Activated T-cell treated with anti-CD3 and anti-CD28 coated beads, Interleukin-2, amount 50 U/mL, for 4 hours (primary cell): ENCODE measurements around the gene NTF4. TPM values are rescaled to one million over a fixed set of nuclear protein-coding genes. Genes with fewer than 3 reads are reported as not detected.
"Not testable (repeated sequence)": the region's sequence is repeated elsewhere in the genome, so short reads cannot be mapped to it uniquely, and the experiment has no call there.

ENCODE experiments used
- ATAC-seq, 2 donors: fragments of 200-7000 bp; cut with Tn5 transposase; one replicate each; pipeline ENCODE4 v1.10.0; 2021
- DNase-seq: peaks from one replicate; pipeline ENCODE4 v3.0.0-alpha.2; 2020
- H3K27me3 Mint-ChIP-seq: one replicate; pipeline ENCODE4 v1.8.0; 2021; ENCODE audit warnings: low read depth, mixed read lengths
- H3K36me3 Mint-ChIP-seq: one replicate; pipeline ENCODE4 v1.8.0; 2022; ENCODE audit warnings: mixed read lengths; ENCODE audit not compliant: insufficient read depth
- H3K4me1 Mint-ChIP-seq: one replicate; pipeline ENCODE4 v1.8.0; 2021; ENCODE audit warnings: low read depth, mixed read lengths
- H3K4me3 Mint-ChIP-seq: one replicate; pipeline ENCODE4 v1.8.0; 2021; ENCODE audit warnings: mild to moderate bottlenecking, moderate library complexity, mixed read lengths
- H3K9me3 Mint-ChIP-seq: one replicate; pipeline ENCODE4 v1.8.0; 2021; ENCODE audit warnings: mixed read lengths
- total RNA-seq, 3 donors: library from RNA; stranded (reverse); gene quantifications; one replicate each; pipeline ENCODE4 v1.2.1, GENCODE V29; 2021

The NTF4 gene
- total RNA-seq, 3 donors from 2014 or later = not detected

DNA sequence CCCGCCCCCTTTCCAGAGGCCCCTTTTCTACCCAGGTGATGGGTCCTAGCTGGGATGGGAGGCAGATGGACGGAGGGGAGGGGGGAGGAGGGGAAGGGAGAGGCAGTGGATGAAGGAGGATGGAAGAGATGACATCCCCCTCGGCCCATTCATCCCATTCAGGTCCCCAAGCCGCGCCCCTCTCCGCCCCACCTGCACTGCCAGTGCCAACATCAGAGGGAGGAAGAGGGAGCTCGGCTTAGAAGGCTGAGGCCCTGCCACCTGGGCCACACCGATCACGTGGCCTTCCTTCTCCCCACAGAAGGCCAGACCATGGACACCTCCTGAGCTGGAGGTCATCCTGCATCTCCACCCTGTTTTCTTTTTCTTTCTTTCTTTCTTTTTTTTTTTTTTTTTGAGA lies 35.9 kb downstream of the NTF4 start:
- not testable (repeated sequence) for H3K27me3 Mint-ChIP-seq, H3K36me3 Mint-ChIP-seq, H3K9me3 Mint-ChIP-seq, H3K4me3 Mint-ChIP-seq, H3K4me1 Mint-ChIP-seq, DNase-seq, ATAC-seq

GRCh38 chr19:49025599-49025998 lies 39.0 kb downstream of the NTF4 start:
- not testable (repeated sequence) for H3K9me3 Mint-ChIP-seq, H3K36me3 Mint-ChIP-seq, ATAC-seq, H3K27me3 Mint-ChIP-seq, H3K4me1 Mint-ChIP-seq, DNase-seq, H3K4me3 Mint-ChIP-seq

DNA sequence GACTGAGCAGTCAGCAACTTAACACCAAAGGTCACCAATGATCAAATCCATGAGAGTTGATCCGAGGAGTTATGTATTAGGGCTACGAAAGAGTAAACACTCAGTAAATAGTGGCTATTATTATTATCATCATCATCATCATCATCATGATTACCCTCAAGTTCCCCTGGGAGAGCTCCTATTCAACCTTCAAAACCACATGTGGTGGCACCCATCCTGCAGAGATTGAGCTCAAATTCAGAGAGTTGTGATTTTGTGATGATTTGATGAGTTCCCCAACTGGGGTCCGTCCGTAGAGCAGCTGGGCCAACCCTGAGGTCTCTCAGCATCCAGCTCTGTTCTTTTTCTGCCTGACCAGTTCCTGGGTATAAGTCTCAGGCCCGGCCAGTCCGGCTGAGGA lies 39.5 kb downstream of the NTF4 start:
- H3K9me3 Mint-ChIP-seq, H3K4me3 Mint-ChIP-seq, H3K27me3 Mint-ChIP-seq, ATAC-seq, H3K4me1 Mint-ChIP-seq, H3K36me3 Mint-ChIP-seq, DNase-seq: not testable (repeated sequence)

DNA sequence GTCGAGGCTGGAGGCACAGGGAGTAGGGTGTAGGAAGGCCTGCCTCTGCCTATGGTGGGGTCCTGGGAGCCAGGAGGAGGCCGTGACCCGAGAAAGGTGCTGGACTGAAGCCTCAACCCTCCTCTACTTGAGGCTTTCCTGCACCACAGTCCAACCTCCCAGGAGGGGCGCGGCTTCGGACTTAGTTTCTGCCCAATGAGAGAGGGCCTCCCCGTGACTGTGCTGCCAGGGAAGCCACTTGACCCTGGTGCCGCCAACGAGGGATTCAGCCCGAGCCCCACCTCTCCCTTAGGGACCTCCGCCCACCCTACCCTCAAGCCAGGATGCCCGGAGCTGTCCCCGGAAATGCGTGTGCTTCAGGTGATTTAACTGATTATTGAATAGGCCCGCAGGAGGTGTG lies 40.4 kb downstream of the NTF4 start, which contains the start of gene CGB3:
TSS of gene CGB3 (minus strand) at position 101 of the 400 bp plus-strand sequence. CDS start 362 bp downstream, outside the sequence.
- not testable (repeated sequence) for DNase-seq, H3K4me1 Mint-ChIP-seq, H3K36me3 Mint-ChIP-seq, H3K9me3 Mint-ChIP-seq, ATAC-seq, H3K27me3 Mint-ChIP-seq, H3K4me3 Mint-ChIP-seq

- ATAC-seq (no peak), DNase-seq (no peak)
- H3K4me3 Mint-ChIP-seq = no peak overlapping the region
- H3K36me3 Mint-ChIP-seq = no peaks in the 10 kb centered on the region
- H3K9me3 Mint-ChIP-seq = no peaks in the 10 kb centered on the region
- H3K27me3 Mint-ChIP-seq = peaks cover 3% of the 10 kb centered on the region
- H3K4me1 Mint-ChIP-seq = peaks cover 18% of the 10 kb centered on the region
Observed at GRCh38 chr19:49022116-49022515, 42.5 kb downstream of the NTF4 start.

DNA sequence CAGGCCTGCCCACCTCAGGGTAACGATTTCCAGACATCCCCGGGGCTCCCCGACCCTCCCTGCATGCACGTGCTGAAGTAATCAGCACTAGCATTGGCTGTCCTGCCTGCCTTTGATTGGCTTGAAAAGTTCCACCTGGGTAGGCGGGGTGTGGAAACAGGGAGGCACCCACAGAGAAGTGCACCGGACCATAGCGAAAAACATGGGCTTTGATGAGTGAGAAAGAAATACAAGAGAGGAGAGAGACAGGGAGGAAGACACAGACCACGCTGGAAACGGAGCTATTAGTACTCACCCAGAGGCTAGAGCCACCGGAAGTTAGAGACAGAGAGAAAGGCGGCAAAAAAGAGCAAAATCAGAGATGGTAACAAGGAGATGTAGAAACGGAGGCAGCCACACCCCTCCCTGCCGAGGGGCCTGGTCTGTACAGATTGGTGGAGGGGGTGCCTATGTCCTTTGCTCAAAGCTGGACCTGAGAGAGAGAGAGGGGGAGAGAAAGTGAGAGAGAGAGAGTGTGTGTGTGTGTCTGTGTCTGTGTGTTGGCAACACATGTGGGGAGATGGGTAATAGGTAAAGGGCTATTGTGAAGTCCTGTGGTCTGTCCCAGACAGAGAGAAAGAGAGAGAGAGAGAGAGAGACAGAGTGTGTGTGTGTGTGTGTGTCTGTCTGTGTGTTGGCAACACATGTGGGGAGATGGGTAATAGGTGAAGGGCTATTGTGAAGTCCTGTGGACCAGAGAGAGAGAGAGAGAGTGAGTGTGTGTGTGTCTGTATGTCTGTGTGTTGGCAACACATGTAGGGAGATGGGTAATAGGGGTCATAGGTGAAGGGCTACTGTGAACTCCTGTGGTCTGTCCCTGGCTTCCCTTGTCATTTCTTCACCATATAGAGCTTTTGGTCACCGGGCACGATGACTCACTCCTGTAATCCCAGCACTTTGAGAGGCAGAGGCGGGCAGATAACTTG lies 43.4 kb downstream of the NTF4 start:
- no peaks in the 10 kb centered on the region for H3K36me3 Mint-ChIP-seq
- H3K4me1 Mint-ChIP-seq = peaks cover 18% of the 10 kb centered on the region
- no peak overlapping the region for H3K4me3 Mint-ChIP-seq
- no peak for ATAC-seq
- DNase-seq = no peak
- H3K27me3 Mint-ChIP-seq = peaks cover 3% of the 10 kb centered on the region
- H3K9me3 Mint-ChIP-seq = no peaks in the 10 kb centered on the region

GRCh38 chr19:49020342-49020741 lies 44.3 kb downstream of the NTF4 start:
- Mint-ChIP-seq H3K27me3 (peaks cover 3% of the 10 kb centered on the region), H3K4me1 (peaks cover 18% of the 10 kb centered on the region), H3K36me3 (peaks cover 2% of the 10 kb centered on the region), H3K9me3 (no peaks in the 10 kb centered on the region), H3K4me3 (no peak overlapping the region)
- ATAC-seq = no peak
- no peak for DNase-seq

- ATAC-seq (peak; percentile 38 to 59), DNase-seq (peak; percentile 65)
- Mint-ChIP-seq H3K27me3 (peaks cover 3% of the 10 kb centered on the region), H3K9me3 (no peaks in the 10 kb centered on the region), H3K4me1 (peaks cover 18% of the 10 kb centered on the region), H3K4me3 (peak overlapping the region; percentile 77), H3K36me3 (peaks cover 2% of the 10 kb centered on the region)
Observed at GRCh38 chr19:49019242-49019932, 45.2 kb downstream of the NTF4 start.

DNA sequence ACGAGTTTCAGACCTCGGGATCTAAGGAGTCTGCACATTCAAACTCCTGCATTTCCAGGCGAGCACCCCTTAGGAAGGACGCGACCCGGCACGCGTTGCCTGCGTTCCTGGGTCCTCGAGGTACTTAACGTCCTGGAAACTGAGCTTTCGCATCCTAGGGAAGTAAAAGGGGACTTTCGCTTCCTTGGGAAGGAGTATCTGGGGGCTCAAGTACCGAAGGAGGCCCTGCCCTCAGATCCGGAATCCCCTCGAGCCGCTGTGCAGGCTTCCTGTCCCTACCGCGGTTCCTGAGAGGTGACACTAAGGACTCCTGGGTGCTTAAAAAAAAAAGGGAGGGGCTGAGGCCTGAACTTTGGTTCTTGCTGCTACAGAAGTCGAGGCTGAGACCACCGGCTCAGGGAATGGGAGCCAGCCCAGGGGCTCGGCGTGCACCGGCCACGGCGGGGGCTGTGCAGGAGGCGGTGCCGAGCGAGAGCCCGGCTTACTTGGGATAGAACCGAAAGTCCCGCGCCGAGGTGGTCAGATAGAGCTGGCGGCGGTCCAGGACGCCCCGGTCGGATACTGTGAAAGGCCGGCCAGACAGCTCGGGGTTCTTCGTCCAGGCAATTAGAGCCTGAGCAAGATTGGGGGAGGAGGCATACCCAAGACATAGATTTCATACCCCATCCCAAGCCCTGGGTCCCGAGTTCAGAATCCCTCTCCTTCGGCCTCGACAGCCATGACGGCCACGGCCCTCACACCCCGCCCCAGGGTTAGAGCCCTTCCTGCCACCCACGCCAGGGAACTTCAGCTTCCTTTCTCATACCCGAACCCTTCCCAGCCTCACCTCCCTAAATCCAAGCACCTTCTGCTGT lies 46.0 kb downstream of the NTF4 start:
- ATAC-seq, DNase-seq, H3K36me3 Mint-ChIP-seq, H3K9me3 Mint-ChIP-seq, H3K27me3 Mint-ChIP-seq: not testable (repeated sequence)
- peaks cover 18% of the 10 kb centered on the region for H3K4me1 Mint-ChIP-seq
- H3K4me3 Mint-ChIP-seq = peak overlapping the region; percentile 77

- H3K27me3 Mint-ChIP-seq = peaks cover 3% of the 10 kb centered on the region
- H3K4me1 Mint-ChIP-seq = peaks cover 18% of the 10 kb centered on the region
- H3K9me3 Mint-ChIP-seq = no peaks in the 10 kb centered on the region
- H3K36me3 Mint-ChIP-seq = peaks cover 5% of the 10 kb centered on the region
- DNase-seq (peak; percentile 57), ATAC-seq (peak; percentile 85 to 88)
- peak overlapping the region; percentile 77 for H3K4me3 Mint-ChIP-seq
Observed at GRCh38 chr19:49017666-49018351, 46.8 kb downstream of the NTF4 start.

GRCh38 chr19:49017041-49017665 lies 47.5 kb downstream of the NTF4 start, which contains the start of gene LHB:
LHB (minus strand) TSS chr19:49017091; CDS start chr19:49017081, 10 bp downstream.
- no peaks in the 10 kb centered on the region for H3K9me3 Mint-ChIP-seq

GRCh38 chr19:49016067-49016839 lies 48.4 kb downstream of the NTF4 start:
- Mint-ChIP-seq H3K27me3 (peaks cover 3% of the 10 kb centered on the region), H3K4me1 (peaks cover 17% of the 10 kb centered on the region), H3K9me3 (no peaks in the 10 kb centered on the region), H3K36me3 (peaks cover 5% of the 10 kb centered on the region), H3K4me3 (no peak overlapping the region)
- no peak for ATAC-seq
- no peak for DNase-seq

More at GRCh38 chr19:49017041-49017665, 47.5 kb downstream of the NTF4 start, which contains the start of gene LHB:
- no peak for DNase-seq
- Mint-ChIP-seq H3K4me3 (peak within 1 kb of the TSS; percentile 77), H3K27me3 (peaks cover 3% of the 10 kb centered on the region), H3K4me1 (peaks cover 18% of the 10 kb centered on the region), H3K36me3 (peaks cover 5% of the 10 kb centered on the region)
- ATAC-seq = no peak
